Measurements from ENCODE around the gene TMA7. TPM values are rescaled to one million over a fixed set of nuclear protein-coding genes. Genes with fewer than 3 reads are reported as not detected.

Gene TMA7
- total RNA-seq, 1 experiment from 2014 or later: 348 TPM

DNA sequence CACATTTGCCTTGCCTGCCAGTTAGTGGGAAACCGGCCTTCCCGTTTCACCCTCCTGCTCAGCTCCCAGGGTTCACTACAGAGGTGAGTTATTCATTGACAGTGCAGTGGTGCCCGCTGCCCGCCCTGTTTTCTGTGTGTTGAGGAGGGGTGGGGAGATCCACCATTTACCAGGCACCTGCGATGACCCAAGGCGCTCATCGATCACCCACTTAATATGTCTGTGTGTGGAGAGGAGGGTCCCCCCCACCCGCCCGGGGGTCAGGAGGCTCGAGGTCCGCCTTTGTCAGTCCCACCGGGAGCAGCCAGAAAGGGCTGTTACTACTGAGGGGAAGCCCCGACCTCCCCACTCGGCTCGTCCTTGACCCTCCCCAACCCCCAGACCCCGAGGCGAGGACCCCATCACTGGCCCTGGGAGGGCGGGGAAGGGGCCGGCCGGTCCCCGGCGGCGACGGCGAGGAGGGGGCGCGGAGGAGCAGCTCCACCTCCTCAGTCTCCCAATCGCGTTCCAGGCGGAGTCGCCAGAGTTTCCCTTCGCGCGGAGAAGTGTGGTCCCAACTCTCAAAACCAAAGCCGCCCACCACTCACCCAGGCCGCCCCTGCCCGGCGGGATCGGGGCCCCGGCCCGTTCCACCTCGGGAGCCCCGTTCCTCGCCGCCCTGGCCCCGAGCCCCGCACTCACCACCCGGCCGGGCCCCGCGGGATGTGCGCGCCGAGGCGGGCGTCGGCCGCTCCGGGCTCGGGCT lies 11.3 kb upstream of the TMA7 start:
- Histone ChIP-seq H3K4me3 (peak overlapping the region; percentile 50), H3K27me3 (no peaks in the 10 kb centered on the region), H3K9me3 (no peaks in the 10 kb centered on the region), H3K36me3 (no peaks in the 10 kb centered on the region; the same call in 1 of the 2 replicates)
- DNase-seq: peak; percentile 27

DNA sequence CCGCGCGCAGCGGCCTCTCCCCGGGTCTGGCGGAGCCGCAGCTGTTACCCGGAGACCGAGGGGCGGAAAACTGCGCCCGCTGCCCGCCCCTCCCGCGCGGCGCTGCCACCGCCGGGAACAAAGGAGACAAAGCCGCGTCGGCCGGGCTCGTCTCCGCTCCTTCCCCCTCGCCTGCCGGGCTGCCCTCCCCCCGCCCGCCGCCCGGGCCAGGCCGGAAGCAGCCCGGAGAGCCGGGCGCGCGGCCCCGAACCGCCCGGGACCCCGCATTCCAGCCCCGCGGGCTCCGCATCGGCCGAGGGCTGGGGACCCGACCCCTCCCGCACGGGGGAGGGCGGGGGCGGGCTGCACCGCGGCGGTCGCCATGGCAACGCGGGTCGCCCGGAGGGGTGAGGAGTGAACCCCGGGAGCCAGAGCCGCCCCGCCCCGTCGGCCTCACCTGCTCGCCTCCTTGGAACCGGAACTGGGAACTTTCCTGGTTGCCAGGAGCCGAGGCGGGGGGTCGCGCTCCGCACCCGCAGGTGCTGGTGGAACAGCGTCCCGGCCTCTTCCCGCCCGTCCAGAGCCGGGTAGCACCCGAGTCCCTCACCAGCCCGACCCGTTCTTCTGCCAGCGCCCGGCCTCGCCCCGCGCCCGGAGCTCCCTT lies 10.6 kb upstream of the TMA7 start:
- no peaks in the 10 kb centered on the region for H3K27me3 ChIP-seq
- peak overlapping the region; percentile 50 for H3K4me3 ChIP-seq
- DNase-seq: peak; percentile 34
- H3K9me3 ChIP-seq: no peaks in the 10 kb centered on the region
- no peaks in the 10 kb centered on the region; the same call in 1 of the 2 replicates for H3K36me3 ChIP-seq

DNA sequence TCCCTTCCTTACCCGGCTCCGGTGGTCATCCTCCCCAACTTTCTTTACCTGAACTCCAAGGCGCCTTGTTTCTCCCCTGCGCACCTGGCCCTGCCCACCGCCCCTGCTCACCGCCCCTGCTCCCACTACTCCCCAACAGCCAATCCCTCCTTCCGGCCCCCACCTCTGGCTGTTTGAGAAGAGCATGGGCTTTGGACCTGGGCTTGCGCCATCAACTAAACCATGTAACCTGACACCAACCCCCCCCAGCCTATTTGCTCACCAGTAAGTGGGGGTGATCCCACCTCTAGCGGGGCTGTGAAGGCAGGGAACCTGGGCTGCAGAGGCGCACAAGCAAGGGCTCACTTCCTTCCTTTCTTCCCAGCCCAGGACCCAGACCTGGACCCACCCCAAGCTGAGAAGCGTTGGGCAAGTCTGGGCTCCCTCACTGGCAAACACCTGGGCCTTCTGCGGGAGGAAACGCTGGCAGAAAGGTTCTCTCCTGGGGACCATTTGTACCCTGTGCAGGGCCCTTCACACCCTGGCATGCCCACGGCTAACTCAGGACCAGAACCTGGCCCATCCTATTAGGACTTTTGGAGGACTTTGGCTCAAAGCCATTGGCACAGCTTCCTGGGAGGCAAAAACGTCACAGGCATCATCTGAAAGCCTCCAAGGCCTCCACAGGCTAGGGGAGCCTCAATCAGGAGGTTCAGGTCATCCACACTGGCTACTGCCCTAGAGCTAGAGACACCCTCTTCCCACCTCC lies 9.9 kb upstream of the TMA7 start, which contains the start of gene PLXNB1:
Gene PLXNB1, minus strand, starts transcription at position 127 of the 748 bp plus-strand sequence. CDS start 5,475 bp downstream, outside the sequence.
- no peaks in the 10 kb centered on the region for H3K27me3 ChIP-seq
- no peaks in the 10 kb centered on the region; the same call in 1 of the 2 replicates for H3K36me3 ChIP-seq
- DNase-seq: no peak
- peak within 1 kb of the TSS; percentile 50 for H3K4me3 ChIP-seq
- no peaks in the 10 kb centered on the region for H3K9me3 ChIP-seq

DNA sequence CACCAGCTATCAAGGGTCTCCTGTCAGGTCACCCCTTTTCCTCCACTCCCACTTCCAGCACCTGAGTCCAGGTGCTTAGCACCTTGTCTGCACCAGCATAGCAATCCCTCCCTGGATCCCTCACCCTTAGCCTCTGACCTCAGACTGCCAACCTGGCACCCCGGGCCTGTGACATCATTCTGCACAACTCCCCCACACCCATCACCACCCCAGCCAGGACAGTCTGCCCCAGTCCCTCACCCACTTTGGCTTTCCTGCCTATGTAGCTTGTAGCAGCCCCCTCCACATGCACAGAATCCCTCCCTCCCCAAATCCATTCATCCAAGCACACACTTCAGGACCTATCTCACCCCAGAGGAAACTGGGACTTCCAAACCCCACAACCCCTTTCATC lies 9.4 kb upstream of the TMA7 start:
- H3K36me3 ChIP-seq: no peaks in the 10 kb centered on the region; the same call in 1 of the 2 replicates
- no peak for DNase-seq
- no peaks in the 10 kb centered on the region for H3K9me3 ChIP-seq
- H3K4me3 ChIP-seq: no peak overlapping the region
- no peaks in the 10 kb centered on the region for H3K27me3 ChIP-seq

DNA sequence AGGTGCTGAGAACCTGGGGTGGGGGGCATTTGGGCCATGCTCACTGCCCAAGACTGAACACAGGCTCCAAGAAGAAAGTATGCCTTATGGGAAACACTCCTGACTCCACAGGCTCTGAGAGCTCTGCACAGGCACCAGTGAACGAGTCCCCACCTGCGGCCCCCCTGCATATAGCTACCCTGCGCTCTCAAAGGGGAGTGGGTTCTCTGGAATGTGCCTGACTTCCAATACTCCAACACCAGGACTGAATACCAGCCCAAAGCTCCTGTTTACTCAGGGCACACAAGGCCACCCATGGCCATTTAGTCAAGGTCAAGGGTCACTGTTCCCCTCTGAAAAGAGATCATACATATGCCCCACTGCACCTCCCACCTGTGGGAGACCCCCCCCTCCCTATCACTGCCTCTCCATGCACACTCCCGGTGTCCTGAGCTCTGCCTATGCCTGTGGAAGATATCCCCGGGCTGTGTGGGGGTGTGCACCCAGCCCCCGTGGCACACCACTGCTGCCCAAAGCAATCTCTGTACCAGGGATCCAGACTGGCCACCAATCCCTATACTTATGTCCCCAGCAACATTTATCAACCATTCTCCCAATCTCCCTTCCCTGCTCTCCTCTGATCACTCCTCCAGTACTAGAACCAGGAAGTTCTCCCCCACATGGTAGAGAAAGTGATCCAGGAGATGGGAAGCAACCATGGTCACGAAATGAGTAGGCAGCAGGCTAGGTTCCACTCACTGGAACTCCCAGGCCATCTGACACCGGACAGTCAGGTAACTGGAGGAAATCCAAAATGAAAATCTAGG lies 8.6 kb upstream of the TMA7 start:
- no peaks in the 10 kb centered on the region for H3K9me3 ChIP-seq
- DNase-seq: no peak
- no peaks in the 10 kb centered on the region for H3K27me3 ChIP-seq
- no peaks in the 10 kb centered on the region; the same call in 1 of the 2 replicates for H3K36me3 ChIP-seq
- H3K4me3 ChIP-seq: no peak overlapping the region

DNA sequence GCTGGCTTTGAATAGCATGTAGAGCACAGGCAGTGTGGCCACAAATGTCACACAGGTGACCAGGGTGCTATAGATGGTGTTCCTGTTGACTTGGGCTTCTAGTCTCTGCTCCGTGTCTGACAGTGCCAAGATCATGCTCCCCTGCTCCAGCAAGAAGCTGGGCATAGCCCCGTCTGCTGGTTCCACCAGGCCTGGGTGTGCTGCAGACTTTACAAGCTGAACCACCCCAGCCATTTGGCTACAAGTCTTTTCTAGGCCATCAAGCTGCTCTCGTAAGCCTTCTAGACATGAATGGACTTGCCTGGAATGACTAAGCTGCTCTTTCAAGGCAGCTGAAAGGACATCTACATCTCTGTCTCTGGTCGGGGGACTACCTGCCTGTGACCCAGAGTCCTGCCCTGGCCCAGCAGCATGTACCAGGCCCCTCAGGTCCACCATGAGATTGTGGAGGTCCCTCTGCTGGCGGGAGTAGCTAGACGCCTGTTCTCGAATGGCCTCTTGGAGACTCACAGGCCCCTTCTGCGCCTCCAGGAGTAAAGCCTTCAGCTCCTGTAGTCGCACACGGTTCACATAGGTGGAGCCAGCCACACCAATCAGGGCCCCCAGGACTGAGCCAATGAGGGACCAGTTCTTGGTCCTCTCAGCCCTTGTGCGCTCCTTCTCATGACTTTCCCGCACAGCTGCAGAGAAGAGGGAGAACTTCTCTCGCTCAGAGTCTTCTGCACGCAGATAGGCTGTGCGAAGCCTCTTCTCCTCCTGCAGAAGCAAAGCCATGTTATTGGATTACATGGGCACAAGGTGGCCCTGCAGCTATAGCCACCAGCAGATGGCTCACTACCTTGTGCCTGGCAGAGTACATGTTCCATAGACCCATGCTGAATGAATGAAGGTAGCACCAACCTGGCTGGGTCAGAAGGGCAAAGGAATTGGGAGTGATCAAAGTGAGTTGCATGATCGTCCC lies 7.4 kb upstream of the TMA7 start:
- DNase-seq: no peak
- Histone ChIP-seq H3K27me3 (no peaks in the 10 kb centered on the region), H3K36me3 (no peaks in the 10 kb centered on the region; the same call in 1 of the 2 replicates)

GRCh38 chr3:48433472-48434118 lies 6.5 kb upstream of the TMA7 start:
- no peaks in the 10 kb centered on the region for H3K9me3 ChIP-seq
- H3K4me3 ChIP-seq: no peak overlapping the region
- no peaks in the 10 kb centered on the region for H3K27me3 ChIP-seq
- H3K36me3 ChIP-seq: no peaks in the 10 kb centered on the region; the same call in 1 of the 2 replicates
- DNase-seq: no peak

More for the DNA sequence above, 7.4 kb upstream of the TMA7 start:
- no peak overlapping the region for H3K4me3 ChIP-seq
- H3K9me3 ChIP-seq: no peaks in the 10 kb centered on the region

DNA sequence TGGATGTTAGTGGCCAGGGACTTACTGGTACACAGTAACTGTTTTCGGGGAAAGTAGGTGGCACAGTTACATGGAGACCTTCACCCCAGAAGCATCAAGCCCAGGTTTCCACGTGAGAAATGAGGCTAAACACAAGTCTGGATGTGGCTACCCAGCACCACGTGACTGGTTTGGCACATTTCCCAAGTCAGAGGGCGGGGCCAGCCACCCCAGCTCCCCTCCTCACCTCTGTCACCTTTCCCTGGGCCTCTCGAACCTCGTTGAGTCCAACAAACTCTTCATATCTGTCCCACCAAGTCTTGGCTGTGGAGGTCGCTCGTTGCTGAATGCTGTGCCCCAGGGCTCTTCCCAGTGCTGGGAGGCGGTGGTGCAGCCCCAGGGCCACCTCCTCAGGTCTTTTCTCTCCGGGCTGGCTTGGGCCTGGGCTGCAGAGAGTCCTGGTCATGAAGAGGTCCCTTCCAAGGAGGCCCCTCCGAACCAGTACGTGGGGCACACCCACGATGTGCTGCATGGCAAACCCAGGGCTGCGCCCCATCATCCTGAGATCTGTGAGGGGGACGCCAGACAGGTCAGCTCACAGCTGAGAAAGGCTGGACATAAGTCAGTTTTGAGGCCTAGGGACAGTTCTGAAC lies 5.3 kb upstream of the TMA7 start:
- DNase-seq: no peak
- no peaks in the 10 kb centered on the region for H3K27me3 ChIP-seq
- no peak overlapping the region for H3K4me3 ChIP-seq
- H3K9me3 ChIP-seq: no peaks in the 10 kb centered on the region
- no peaks in the 10 kb centered on the region; the same call in 1 of the 2 replicates for H3K36me3 ChIP-seq

DNA sequence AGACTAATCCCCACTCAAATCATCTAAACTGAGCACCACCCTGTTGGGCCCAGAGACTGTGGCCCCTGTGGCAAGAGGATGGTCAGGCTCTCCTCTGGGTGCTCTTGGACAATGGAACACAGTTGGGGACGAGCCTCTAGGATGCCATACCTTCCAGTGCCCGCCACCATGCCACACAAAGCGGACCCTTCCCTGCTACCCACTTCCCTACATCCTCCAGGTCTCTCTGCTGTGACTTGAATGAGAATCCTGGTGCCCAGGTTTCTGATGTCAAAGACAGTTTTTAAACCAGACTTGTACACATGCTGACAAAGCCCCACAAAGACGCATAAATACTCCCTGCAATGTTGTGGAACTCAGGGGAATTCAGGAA lies 4.8 kb upstream of the TMA7 start:
- no peaks in the 10 kb centered on the region; the same call in 1 of the 2 replicates for H3K36me3 ChIP-seq
- H3K4me3 ChIP-seq: no peak overlapping the region
- DNase-seq: no peak
- no peaks in the 10 kb centered on the region for H3K27me3 ChIP-seq
- no peaks in the 10 kb centered on the region for H3K9me3 ChIP-seq

- peak; percentile 56 for DNase-seq
- Histone ChIP-seq H3K27me3 (no peaks in the 10 kb centered on the region), H3K36me3 (no peaks in the 10 kb centered on the region; the same call in 1 of the 2 replicates), H3K4me3 (no peak overlapping the region), H3K9me3 (no peaks in the 10 kb centered on the region)
Measured at GRCh38 chr3:48435774-48436476, 4.1 kb upstream of the TMA7 start.

GRCh38 chr3:48436477-48436787 lies 3.6 kb upstream of the TMA7 start:
- Histone ChIP-seq H3K9me3 (no peaks in the 10 kb centered on the region), H3K27me3 (no peaks in the 10 kb centered on the region), H3K4me3 (no peak overlapping the region), H3K36me3 (no peaks in the 10 kb centered on the region; the same call in 1 of the 2 replicates)
- no peak for DNase-seq

- no peak for DNase-seq
- Histone ChIP-seq H3K4me3 (no peak overlapping the region), H3K36me3 (no peaks in the 10 kb centered on the region; the same call in 1 of the 2 replicates), H3K9me3 (no peaks in the 10 kb centered on the region), H3K27me3 (no peaks in the 10 kb centered on the region)
Measured at GRCh38 chr3:48436855-48437254, 3.2 kb upstream of the TMA7 start.

GRCh38 chr3:48437812-48438211 lies 2.2 kb upstream of the TMA7 start:
- peaks cover 3% of the 10 kb centered on the region; the same call in 1 of the 2 replicates for H3K36me3 ChIP-seq
- no peaks in the 10 kb centered on the region for H3K27me3 ChIP-seq
- no peaks in the 10 kb centered on the region for H3K9me3 ChIP-seq
- H3K4me3 ChIP-seq: no peak overlapping the region
- DNase-seq: no peak

- Histone ChIP-seq H3K9me3 (no peaks in the 10 kb centered on the region), H3K4me3 (peak overlapping the region; percentile 93), H3K27me3 (no peaks in the 10 kb centered on the region), H3K36me3 (peaks cover 12% of the 10 kb centered on the region)
- no peak for DNase-seq
Measured at GRCh38 chr3:48440590-48440958, 517 bp downstream of the TMA7 start.
